HG03521 (cell line): ENCODE measurements around the gene OR2A25.

Experiments used
- ATAC-seq: cut with Tn5 transposase; IDR thresholded peaks from one replicate; pipeline ENCODE4 v1.9.1; 2021; ENCODE audit warnings: mild to moderate bottlenecking, moderate library complexity; ENCODE audit not compliant: unreplicated experiment

The OR2A25 gene

DNA sequence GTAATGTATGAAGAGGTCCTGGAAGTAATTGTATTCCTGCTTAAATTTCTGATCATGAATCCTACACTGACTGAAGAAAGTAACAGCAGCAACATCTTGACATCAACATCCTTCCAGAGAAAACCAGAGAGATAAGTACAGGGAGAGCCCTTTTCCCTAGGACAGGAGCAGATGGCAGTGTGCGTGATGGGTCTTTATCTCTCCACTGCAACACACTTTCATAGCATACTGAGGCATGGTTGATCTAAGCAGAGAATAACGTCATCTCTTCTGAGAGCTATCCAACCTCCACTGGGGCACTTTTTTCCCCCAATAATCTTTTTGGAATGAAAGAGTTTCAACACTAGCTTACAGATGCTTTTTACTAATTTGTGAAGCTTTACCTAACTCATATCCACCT lies 342 bp downstream of the OR2A25 start:
- ATAC-seq: no peak

DNA sequence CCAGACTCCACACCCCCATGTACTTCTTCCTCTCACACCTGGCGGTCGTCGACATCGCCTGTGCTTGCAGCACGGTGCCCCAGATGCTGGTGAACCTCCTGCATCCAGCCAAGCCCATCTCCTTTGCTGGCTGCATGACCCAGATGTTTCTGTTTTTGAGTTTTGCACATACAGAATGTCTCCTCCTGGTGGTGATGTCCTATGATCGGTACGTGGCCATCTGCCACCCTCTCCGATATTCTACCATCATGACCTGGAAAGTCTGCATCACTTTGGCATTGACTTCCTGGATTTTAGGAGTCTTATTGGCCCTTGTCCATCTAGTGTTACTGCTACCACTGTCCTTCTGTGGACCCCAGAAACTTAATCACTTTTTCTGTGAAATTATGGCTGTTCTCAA lies 4.8 kb downstream of the OR2A25 start:
- no peak for ATAC-seq

DNA sequence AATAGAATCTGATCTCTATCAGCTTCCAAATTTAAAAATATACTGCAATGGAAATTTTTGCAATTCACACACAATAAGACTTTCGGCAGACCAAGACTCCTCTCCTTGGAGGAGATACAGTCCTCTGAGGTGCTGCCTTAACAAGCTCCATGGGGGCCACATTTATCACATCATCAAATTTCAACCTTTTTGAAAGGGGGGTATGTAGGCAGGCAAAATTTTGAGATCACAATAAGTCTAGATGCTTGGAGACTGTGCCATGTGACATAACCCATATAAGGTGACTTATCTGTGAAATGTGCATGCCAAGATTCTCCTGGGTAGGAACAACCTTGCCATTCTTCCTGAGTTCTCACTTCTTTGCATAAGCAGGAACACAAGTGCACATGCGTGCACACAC lies 16.4 kb downstream of the OR2A25 start, which contains the start of gene OR2A12:
OR2A12 (plus strand) TSS at position 301 of the 400 bp plus-strand sequence. CDS start 8,830 bp downstream, outside the sequence.
- no peak for ATAC-seq

GRCh38 chr7:144086730-144087129 lies 17.1 kb downstream of the OR2A25 start:
- no peak for ATAC-seq

DNA sequence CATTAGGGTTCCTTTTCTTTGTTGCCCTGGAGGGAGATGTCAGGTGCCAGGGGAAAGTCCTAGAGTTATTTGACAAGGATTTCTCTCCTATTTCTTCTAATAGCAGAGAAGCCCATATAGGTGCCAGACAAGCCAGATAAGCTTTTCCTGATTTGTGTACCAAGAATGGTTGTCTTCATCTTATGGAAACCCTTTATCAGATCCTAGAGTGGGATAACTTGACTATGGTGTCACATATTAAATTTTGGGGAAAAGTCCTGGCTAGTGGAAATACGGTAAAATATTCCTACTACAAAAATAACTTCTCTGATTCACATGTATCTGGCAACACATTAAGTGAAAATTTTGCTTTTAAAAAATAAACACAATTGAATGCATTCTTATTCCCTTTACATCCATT lies 17.6 kb downstream of the OR2A25 start:
- ATAC-seq: no peak

GRCh38 chr7:144090667-144091066 lies 21.1 kb downstream of the OR2A25 start:
- no peak for ATAC-seq

DNA sequence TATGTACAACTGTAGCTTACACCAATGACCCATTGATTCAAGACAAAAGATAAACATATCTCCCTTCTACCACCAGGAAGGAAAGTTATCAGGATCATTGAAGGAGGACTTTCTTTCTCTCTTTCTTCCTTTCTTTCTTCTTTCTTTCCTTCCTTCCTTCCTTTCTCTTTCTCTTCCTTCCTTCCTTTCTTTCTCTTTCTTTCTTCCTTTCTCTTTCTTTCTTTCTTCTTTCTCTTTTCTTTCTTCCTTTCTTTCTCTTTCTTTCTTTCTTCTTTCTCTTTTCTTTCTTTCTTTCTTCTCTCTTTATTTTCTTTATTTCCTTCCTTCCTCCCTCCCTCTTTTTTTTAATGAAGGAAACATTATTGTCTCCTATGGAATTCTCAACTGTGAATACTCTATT lies 29.2 kb downstream of the OR2A25 start:
- no peak for ATAC-seq

GRCh38 chr7:144100607-144101006 lies 31.0 kb downstream of the OR2A25 start:
- no peak for ATAC-seq

GRCh38 chr7:144102041-144102440 lies 32.4 kb downstream of the OR2A25 start:
- no peak for ATAC-seq

DNA sequence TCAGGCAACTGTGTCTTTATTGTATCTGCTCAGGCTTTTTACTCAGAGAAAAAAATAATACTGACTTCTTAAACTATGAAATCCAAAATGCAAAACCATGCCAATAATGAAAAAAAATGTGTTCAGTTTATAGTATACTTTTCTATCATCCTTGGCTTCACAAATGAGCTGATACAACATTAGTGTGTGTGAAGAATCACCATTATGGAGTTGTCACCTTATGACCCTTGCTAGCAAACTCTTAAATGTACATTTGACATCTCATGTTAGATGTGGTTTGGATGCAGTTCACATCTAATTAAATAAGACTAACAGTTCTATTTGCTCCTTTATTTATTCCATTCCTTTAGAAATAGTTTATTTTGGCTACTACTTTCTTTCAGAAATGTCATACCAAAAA lies 35.6 kb downstream of the OR2A25 start:
- ATAC-seq: no peak

DNA sequence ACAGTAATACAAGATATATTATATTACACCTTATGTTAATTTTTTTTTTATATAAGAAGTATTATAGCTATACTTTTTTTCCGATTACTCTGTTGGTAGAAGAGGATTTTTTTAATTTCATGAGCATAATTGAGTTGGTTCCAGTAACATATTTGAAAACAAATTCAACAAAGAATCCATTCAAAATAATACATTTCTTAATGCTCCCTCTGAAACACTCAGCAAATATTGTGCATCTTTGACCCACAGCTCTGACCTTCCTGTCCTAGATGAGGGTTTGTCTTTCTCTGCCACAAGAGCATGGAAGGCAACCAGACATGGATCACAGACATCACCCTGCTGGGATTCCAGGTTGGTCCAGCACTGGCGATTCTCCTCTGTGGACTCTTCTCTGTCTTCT lies 39.7 kb downstream of the OR2A25 start, which contains the start of gene OR2A2:
OR2A2 (plus strand) TSS at position 301 of the 400 bp plus-strand sequence; CDS start at position 301, 0 bp downstream.
- no peak for ATAC-seq

- no peak for ATAC-seq
Measured at GRCh38 chr7:144110272-144110671, 40.7 kb downstream of the OR2A25 start.

- ATAC-seq: no peak
Measured at GRCh38 chr7:144113651-144114050, 44.0 kb downstream of the OR2A25 start.

- no peak for ATAC-seq
Measured at GRCh38 chr7:144118341-144118740, 48.7 kb downstream of the OR2A25 start.

- no peak for ATAC-seq
Measured at GRCh38 chr7:144122876-144123275, 53.3 kb downstream of the OR2A25 start, which contains the start of gene OR2A14. Gene OR2A14, plus strand, starts transcription at chr7:144123176. Its CDS starts 5,937 bp downstream, at chr7:144129113.
